HG02885 (cell line): ENCODE measurements around the gene ODF2.
A peak's percentile ranks its signal among the peaks of the same experiment; 100 is the strongest.
"Not testable (repeated sequence)": the region's sequence is repeated elsewhere in the genome, so short reads cannot be mapped to it uniquely, and the experiment has no call there.

ENCODE experiments used
- ATAC-seq: cut with Tn5 transposase; IDR thresholded peaks from one replicate; pipeline ENCODE4 v1.9.1; 2021; ENCODE audit warnings: mild to moderate bottlenecking; ENCODE audit not compliant: unreplicated experiment, poor library complexity

Gene ODF2

DNA sequence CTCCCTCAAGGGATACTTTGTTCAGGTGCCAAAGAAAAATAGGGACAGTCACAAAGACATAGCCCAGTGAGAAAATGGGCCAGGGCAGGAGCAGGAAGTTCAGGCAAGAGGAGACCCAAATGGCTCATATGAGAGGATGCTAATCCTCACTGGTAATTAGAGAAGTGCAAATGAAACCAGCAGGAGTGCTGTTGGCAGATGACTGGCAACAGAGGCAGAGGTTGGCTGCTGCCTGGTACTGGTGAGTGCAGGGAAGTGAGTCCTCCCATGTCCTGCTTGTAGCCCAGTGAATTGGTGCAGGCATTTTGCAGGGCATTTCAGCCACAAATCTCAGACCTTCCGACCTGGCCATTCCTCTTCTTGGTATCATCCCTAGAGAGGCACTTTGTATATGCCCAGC, 23.5 kb downstream of the ODF2 start:
- ATAC-seq, result no peak

DNA sequence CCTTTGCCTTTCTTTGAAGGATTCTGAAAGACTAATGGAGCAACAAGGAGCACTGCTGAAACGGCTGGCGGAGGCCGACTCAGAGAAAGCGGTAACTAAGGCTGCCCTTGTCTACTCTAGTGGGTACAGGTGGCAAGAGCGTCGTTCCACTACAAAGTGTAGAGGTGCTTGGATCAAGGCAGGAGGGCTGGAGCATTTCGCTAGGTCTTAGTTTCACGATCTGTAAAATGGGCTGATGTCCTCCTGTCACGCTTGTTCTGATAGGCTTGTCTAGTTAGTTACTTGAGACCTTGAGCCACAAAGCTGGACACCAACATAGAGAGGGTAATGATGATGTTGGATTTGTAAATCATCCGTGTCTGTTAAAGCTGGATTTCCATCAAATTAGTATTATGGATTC, 25.8 kb downstream of the ODF2 start:
- no peak for ATAC-seq

DNA sequence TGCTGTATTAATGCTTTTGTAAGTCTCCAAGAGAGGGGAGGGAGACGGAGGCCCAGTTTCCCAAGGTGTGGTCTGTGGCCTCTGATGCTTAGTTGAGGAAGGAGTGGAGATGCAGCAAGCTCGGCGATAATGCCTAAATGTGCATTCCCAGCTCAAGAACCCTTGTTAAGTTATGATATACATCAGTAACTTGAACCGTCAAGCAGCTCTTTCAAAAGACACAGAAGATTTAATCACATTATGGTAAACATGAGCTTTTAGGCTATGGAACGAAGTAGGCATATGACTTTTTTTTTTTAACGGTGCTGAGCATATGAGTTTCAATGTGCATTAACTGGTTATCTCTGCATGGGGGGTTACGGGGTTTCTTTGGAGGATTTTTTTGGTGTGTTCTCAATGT, 26.4 kb downstream of the ODF2 start:
- no peak for ATAC-seq

DNA sequence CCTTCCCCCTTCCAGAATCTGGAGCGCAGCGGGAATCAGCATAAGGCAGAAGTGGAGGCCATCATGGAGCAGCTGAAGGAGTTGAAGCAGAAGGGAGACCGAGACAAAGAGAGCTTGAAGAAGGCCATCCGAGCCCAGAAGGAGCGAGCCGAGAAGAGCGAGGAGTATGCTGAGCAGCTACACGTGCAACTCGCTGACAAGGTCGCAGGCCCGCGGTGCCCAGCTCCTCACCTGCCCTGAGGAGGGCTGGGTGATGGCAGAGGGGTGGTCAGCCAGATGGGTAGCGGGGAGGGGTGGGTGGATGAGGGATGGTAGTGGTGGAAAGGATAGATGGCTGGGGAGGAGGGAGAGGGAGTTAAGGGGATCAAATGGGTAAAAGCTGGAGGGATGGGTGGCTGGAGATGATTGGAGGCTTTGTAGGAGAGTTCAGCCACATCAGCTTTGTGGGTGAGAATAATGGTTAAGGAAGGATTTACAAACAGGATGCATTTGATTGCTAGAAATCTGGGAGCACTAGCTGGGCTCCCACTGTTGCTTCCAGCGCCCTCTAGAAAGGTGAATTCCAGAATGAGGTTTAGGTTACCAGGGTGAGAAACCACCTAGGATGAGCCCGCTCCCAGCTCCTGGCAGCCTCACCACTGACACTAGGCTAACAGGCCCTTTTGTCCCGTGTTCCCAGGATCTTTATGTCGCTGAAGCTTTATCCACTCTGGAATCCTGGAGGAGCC, 29.0 kb downstream of the ODF2 start:
- ATAC-seq, result no peak

DNA sequence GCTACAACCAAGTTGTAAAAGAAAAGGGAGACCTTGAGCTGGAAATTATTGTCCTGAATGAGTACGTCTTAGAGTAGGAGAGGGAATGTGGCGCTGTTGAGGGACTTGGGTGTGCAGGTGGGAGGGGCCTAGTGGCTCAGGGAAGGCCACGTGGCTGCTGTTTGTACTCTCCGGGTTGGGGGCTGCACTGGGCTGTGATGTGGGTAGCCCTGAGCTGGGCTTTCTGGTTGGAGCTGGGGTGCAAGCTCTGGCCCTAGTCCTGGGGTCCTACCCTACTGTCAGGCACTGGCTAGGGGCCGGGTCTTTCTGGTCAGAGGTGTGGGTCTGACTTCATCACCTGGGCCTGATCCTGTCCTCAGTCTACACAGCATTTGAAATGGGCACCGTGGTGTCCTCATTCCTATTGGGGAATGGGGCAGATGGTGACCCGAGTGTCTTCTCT, 29.6 kb downstream of the ODF2 start:
- no peak for ATAC-seq

DNA sequence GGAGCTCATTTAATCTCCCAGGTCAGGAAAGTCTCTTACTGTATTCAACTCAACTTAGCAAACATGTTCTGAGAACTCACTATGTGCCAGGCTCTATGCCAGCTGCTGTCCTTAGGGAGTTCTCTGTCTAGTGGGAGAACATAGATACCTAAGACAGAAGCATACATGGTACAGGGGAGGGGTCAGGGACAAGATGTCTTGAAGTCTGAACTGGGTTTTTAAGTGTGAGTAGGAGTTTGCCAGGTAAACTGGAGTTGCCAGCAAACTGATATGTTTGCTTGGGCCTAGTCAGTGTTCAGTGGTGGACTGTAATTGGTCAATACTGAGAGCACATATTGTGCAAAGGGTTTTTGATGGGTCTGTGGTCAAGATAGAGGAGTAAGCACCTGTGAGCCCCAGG, 30.4 kb downstream of the ODF2 start:
- ATAC-seq, result no peak

DNA sequence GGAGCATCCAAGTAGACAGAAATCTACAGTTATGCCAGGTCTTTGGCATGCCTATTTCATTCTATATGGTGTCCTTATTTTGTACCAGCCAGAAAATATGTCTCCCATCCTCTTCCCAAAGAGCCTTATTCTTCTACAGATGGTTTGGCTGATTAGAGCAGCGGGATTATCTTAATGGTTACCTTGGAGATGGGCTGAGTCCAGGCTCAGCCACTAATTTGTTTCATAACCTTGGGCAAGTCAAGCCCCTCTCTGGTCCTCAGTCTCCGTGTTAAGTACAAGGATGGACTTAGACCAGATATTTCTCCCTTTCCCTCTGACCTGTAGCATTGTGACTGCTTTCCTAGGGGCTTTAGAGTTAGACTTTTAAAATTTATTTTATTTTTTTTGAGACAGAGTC, 37.6 kb downstream of the ODF2 start:
- ATAC-seq, result no peak

DNA sequence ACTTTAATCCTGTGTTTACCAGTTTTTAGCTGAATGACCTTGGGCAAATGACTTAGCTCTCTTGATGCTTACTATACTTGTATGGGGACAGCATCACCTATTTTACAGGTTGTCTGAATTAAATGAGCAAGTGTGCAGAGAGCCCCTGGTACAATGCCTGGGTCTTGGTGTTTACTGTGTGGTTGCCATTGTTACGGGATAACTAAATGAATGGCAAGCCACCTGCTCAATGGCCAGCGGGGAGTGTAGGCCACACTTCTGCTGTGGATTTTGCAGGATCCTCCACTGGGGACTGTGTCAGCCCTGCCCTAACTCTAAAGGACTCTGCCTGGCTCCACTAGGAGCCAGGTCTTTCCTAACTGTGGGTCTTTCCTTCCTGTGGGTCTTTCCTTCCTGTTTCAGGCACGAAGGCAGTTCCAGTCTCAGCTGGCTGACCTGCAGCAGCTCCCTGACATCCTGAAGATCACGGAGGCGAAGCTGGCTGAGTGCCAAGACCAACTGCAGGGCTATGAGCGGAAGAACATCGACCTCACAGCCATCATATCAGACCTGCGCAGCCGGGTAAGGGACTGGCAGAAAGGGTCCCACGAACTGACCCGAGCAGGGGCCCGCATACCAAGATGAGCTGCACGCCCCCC, 38.4 kb downstream of the ODF2 start:
- ATAC-seq, result no peak

DNA sequence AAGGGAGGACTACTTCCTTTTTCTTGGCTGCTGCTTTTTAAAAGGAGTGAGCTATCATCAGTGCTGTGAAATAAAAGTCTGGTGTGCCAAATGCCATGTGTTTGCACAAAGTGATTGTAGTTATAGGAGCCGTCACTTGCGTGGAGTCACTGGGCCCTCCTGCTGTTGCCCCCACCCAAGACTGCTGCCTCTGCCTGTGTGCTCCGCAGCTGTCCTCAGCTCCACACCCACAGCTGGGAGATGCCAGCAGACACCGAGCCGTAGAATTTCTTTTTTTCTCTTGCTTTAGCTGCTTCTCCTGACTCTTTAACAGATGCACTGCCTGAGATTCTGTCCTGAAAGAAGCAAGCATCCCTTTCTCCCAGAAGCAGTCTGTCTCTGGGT, 38.9 kb downstream of the ODF2 start:
- ATAC-seq, result no peak

DNA sequence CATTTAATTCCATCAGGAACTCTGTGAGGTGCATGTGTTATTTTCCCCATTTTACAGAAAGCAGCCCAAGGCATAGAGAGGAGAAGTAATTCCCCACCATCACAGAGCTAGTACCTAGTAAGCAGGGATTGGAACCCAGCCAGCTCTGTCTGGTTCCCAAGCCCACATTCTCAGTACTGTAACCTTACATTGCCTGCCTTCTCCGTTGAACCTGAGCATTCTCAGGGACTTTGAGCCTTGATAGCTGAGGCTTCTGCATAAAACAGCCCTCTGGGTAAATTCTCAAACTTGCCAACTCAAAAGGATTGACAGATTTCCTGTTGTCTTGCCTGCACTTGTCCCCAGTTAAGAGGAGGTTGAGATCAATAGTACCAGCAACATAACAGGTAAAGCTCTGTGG, 39.5 kb downstream of the ODF2 start:
- no peak for ATAC-seq

DNA sequence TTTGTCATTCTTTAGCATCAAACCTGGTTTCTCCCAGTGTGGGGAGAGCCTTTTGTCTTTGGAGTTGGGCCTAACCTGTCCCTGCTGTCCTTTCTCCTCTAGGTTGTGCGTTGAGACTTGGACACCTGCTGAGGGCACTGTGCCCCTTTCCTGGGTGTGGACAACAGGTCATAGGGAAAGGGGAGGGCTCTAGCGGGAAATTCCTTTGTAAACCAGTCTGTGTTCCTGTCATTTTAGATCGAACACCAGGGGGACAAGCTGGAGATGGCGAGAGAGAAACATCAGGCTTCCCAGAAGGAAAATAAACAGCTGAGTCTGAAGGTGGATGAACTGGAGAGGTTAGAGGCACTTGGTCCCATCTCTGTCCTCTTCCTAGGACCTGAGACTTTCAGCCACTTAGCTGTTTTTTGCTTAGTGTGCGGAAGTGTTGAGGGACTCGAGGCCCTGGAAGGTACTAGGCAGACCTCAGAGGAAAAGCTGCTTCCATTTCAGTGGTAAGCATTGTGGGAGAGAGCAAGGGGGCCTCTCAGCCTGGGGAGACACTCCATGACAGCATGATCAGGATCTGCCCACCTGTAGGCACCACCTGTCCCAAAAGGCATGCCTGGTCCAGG, 40.1 kb downstream of the ODF2 start:
- ATAC-seq, result no peak

DNA sequence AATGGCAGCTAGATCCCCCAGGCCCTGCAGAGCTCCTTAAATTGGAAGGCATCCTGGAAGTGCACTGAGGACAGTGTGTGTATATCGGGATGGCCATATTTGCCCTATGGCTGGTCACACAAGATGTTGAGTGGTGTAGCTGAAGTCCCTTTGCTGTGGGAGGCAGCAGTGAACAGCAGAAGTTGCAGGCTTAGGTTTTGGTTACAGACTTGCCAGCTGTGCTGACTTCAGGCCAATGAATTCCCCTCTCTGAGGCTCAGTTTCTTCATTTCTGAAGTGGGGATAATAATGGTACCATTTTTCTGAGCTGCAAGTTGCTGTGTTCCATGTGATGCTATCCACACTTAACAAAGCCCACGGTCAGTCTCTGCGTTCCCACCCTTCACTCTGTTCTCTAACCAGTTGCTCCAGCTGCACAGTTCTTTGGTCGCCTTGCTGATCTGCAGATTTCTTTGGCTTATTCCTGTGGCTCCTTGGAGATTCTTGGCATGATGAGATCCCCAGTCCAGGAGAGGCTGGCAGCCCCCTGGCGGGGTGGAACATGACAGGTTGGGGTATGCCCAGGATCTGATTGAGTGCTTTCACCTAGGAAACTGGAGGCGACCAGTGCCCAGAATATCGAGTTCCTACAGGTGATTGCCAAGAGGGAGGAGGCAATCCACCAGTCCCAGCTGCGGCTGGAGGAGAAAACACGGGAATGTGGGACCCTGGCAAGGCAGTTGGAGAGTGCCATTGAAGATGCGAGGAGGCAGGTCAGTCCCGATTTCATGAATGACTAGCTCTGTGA, 42.2 kb downstream of the ODF2 start:
- no peak for ATAC-seq

DNA sequence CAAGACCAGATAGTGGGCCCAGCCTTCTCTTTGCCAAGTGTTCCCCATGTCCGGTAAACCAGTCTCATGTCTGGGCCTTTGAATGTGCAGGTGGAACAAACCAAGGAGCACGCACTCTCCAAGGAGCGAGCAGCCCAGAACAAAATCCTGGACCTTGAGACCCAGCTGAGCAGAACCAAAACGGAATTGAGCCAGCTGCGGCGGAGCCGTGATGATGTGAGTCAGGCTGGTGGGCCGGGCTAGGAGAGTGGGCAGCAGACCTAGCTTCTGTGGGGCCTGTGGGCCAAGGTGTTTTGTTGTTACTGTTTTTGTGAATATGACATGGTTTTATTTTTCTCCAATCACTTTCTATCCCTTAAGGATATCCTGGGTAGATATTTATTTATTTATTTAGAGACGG, 43.1 kb downstream of the ODF2 start:
- ATAC-seq, result no peak

DNA sequence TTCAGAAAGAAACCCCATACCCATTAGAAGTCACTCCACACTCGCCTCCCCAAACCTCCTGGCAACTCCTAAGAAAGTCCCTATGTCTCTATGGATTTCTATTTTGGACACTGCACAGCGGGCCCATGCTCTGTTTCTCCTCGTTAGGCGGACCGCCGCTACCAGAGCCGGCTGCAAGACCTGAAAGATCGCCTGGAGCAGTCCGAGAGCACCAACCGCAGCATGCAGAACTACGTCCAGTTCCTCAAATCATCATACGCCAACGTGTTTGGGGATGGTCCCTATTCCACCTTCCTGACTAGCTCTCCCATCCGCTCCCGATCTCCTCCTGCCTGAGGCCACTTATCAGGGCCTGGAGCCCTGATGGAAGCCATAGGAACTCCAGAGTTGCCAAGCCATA, 44.1 kb downstream of the ODF2 start:
- ATAC-seq, result no peak

DNA sequence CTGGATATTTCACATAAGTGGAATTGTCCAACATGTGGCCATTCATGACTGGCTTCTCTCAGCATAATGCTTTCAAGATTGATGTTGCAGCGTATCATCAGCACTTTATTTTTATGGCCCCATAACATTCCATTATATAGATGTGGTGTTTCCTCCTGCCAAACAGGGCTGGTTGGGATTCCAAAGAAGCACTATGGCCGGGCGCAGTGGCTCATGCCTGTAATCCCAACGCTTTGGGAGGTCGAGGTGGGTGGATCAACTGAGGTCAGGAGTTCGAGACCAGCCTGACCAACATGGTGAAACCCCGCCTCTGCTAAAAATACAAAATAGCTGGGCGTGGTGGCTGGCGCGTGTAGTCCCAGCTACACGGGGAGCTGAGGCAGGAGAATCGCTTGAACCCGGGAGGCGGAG, 47.6 kb downstream of the ODF2 start:
- not testable (repeated sequence) for ATAC-seq

DNA sequence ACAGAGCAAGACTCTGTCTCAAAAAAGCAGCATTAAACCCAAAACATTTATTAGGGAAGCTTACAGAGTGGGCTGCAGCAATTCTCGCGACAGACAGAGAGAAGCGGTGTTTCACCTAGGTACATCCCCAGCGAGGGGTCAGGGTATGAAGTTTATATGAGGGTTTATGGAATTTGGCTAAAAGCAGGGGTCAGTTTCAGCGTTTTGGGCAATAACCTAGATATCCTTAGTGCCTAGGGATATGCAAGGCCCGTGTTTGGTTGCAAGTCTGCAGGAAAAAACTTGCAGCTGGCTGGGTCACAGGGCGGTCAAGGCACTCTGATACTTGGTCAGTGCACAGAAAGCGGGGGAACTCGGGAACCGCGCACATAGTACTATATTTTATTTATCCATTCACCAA, 48.1 kb downstream of the ODF2 start:
- ATAC-seq, result no peak

DNA sequence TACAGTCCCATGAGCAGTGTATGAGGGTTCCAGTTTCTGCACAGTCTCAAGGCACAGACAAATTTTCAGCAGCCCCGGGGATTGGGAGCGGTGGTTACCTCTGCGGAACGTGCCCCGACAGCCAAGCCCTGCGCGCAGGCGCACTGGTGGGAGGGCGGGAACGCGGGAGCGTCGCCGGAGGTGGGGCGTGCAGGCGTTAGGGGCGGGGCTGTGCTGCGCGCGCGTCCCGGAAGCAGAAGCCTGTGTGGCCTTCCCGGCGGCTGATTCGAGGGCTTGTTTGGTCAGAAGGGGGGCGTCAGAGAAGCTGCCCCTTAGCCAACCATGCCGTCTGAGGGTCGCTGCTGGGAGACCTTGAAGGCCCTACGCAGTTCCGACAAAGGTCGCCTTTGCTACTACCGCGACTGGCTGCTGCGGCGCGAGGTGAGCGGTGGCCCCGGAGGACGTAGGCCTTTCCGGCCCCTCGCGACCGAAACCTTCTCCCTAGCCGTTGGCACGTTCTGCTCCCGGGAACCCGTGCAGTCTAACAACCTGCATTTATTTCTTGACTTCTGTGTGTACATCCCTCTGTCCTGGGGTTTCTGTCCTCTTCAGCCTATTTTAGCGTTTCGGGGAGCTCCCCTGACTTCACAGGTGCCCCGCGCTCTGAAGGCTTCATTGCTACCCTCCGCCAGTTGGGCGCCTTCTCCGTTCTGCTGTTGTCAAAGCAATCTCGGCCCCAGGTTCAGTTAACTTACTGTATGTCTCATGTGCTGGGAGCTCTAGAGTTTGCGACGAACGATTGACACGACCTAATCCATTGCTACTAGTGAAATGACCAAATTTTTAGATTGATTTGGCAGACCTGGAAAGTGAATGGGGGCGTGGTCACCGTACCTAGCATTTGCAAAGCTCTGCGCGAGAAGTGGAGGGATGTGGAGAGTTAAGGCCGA, 48.9 kb downstream of the ODF2 start, which contains the start of gene GLE1:
GLE1 (plus strand) TSS at position 235 of the 929 bp plus-strand sequence; CDS start at position 322, 87 bp downstream.
- ATAC-seq, result peak; percentile 93

DNA sequence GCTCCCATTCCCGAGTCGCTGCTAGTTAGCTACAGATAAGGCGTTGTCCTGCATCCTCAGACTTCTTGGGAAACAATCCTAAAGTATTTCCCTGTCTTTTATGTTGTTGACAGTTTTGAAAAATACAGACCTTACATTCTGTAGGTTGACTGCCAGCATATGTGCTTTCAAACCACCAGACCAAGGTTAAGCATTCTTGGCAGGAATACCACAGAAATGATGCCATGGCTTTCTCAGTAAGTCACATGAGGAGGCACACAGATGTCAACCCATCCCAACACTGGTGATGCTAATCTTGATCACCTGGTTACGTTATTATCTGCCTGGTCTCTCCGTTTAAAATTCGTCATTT, 49.6 kb downstream of the ODF2 start:
- no peak for ATAC-seq

DNA sequence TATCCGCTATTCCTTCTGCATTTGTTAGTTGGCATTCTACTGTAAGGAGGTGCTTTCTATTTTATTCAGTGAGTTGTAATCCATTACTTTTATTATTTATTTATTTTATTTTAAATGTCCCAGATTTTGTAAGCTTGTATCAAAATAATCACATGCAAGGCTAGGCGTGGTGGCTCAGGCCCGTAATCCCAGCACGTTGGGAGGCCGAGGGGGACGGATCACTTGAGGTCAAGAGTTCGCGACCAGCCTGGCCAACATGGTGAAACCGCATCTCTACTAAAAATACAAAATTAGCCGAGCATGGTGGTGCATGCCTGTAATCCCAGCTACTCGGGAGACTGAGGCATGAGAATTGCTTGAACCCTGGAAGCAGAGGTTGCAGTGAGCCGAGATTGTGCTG, 50.1 kb downstream of the ODF2 start:
- not testable (repeated sequence) for ATAC-seq

DNA sequence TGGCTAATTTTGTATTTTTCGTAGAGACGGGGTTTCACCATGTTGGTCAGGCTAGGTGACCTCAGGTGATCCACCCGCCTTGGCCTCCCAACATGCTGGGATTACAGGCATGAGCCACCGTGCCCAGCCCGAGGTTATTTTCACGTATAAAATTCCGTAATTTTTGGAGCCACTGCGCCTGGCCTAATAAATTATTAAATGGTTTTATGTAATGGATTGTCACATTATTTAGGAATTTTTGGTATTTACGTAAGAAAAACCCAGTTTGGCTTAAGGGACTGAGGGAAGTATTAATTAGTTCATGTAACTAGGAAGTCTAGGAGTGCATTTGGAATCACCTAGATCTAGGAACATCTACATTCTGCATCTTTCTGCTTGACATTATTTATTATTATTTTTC, 57.0 kb downstream of the ODF2 start:
- no peak for ATAC-seq
